Measurements from ENCODE around the gene ST7L.

GRCh38 chr1:112636056-112636455 lies 17.1 kb upstream of the ST7L start:
- TF ChIP-seq POLR2A (IDR thresholded peaks at IDR 0.05) (no peak), CTCF (IDR thresholded peaks at IDR 0.05) (no peak), POLR2AphosphoS5 (IDR thresholded peaks at IDR 0.05) (no peak), EP300 (IDR thresholded peaks at IDR 0.05) (no peak)
